K562 (cell line): Measurements from ENCODE around the gene TCEA3. TPM values are rescaled to one million over a fixed set of nuclear protein-coding genes. Genes with fewer than 3 reads are reported as not detected.

Experiments used
- JUNB ChIP-seq: fragments of 450-650 bp; formaldehyde crosslinking; conservative IDR thresholded peaks from 2 replicates; pipeline ENCODE4 v1.4.0; 2020; ENCODE audit warnings: mild to moderate bottlenecking
- NCOA2 ChIP-seq, 2 experiments: fragments of 450-650 bp; IDR thresholded peaks; 2 replicates each; pipeline ENCODE4 v1.6.1; 2018; ENCODE audit warnings: mild to moderate bottlenecking in 2 of 2, moderate library complexity in 1 of 2; ENCODE audit not compliant: partially characterized antibody in 2 of 2
- NFE2 ChIP-seq: IDR thresholded peaks from 2 replicates; pipeline ENCODE4 v1.6.1; 2014; ENCODE audit warnings: antibody characterized with exemption, low read depth
- RCOR1 ChIP-seq, 2 experiments: IDR thresholded peaks; 2 replicates each; pipeline ENCODE4 v1.6.1; 2012; ENCODE audit warnings: low read depth in 2 of 2, low read length in 2 of 2, borderline replicate concordance in 1 of 2, improper control_type of control experiment in 1 of 2
- SMARCC2 ChIP-seq: fragments of 450-650 bp; IDR thresholded peaks from 2 replicates; pipeline ENCODE4 v1.6.1; 2017; ENCODE audit warnings: antibody characterized with exemption, moderate library complexity, mild to moderate bottlenecking, low read depth
- ZNF146 ChIP-seq: IDR thresholded peaks from one replicate; pipeline ENCODE4 v1.6.1; 2018; ENCODE audit warnings: missing compliant biosample characterization; ENCODE audit not compliant: unreplicated experiment
- ZNF318 ChIP-seq, 2 experiments: fragments of 450-650 bp; IDR thresholded peaks; 2 replicates each; pipeline ENCODE4 v1.6.1; 2016; ENCODE audit warnings: mild to moderate bottlenecking in 2 of 2, borderline replicate concordance in 1 of 2, low read depth in 1 of 2, moderate library complexity in 1 of 2
- polyA plus RNA-seq, 8 experiments: library from polyadenylated mRNA; depleted of rRNA in 4 of 8; stranded (reverse) in 5 of 8; unstranded in 3 of 8; fragments of >200 nt; fragmentation: Nextera tagmentation in 2 of 8; fragmentation: Illumina TruSeq in 1 of 8; extraction: Ambion mirVana in 2 of 8; extraction: Trizol in 1 of 8; gene quantifications; 2 replicates each; pipeline versions ENCODE4 v1.2.1 to v1.2.3, GENCODE V29; 2011 to 2014; ENCODE audit warnings: inconsistent platforms in 1 of 8, missing spikeins in 1 of 8
- total RNA-seq, 7 experiments: library from RNA; depleted of rRNA in 6 of 7; stranded (reverse); fragments of >200 nt in 6 of 7; fragmentation: Illumina TruSeq in 2 of 7; extraction: Trizol in 2 of 7; gene quantifications; 2 replicates each; pipeline versions ENCODE4 v1.2.1 to v1.2.3, GENCODE V29; 2011 to 2021; ENCODE audit warnings: low replicate concordance in 1 of 7

TCEA3 gene
- total and polyA plus RNA-seq, 9 of the 15 experiments (the other 6 are each of a cell fraction or from before 2014, with no cell fraction given) = 0.03 to 0.55 (median 0.36) TPM

DNA sequence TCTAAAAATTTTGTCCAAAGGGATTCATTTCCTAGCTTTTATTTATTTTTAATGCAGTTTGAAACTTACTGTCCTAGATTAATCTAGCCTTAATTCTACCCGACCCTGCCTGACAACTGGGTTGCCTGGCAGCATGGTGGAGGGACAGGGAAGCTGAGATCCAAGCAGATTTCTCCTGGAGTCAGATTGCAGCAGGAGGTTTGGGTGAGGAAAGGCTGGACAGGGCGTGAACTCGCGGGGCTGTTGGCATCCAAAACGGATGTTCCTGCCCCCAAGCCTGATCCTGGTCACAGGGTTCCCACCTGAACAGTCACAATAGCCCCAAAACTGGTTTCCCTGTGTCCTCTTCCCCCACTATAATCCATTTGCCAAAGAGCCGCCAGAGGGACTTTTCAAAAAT is 23.2 kb downstream of the TCEA3 start (continued):
- TF ChIP-seq ZNF318 (IDR thresholded peaks at IDR 0.05; ENCODE audit: borderline replicate concordance in 1 of 2, low read depth in 1 of 2) (no peak), NCOA2 (IDR thresholded peaks at IDR 0.05; ENCODE audit: partially characterized antibody in 2 of 2) (no peak), RCOR1 (IDR thresholded peaks at IDR 0.05; ENCODE audit: borderline replicate concordance in 1 of 2, low read depth in 2 of 2, low read length in 2 of 2) (no peak), JUNB (CRISPR knock-in tag) (no peak), NFE2 (no peak), ZNF146 (CRISPR knock-in tag) (no peak), SMARCC2 (no peak)
